GM20000 (cell line): ENCODE data around the gene TIPARP.

ENCODE experiments used
- DNase-seq: peaks from one replicate; pipeline ENCODE4 v3.0.0; 2012; ENCODE audit warnings: low spot score
- CTCF ChIP-seq: IDR thresholded peaks from 2 replicates; pipeline ENCODE4 v1.5.1; 2012; ENCODE audit warnings: mild to moderate bottlenecking, control low read depth; ENCODE audit errors: extremely low read depth, missing control alignments

The TIPARP gene

GRCh38 chr3:156677536-156677935, 3.1 kb downstream of the TIPARP start:
- DNase-seq: no peak
- no peak for TF ChIP-seq CTCF

GRCh38 chr3:156678197-156678596, 3.8 kb downstream of the TIPARP start:
- no peak for DNase-seq
- TF ChIP-seq CTCF: no peak

- DNase-seq: no peak
- TF ChIP-seq CTCF: no peak
Observed at GRCh38 chr3:156680243-156680914, 6.0 kb downstream of the TIPARP start.

- TF ChIP-seq CTCF: no peak
- peak; percentile 36 for DNase-seq
Observed at GRCh38 chr3:156681002-156681401, 6.6 kb downstream of the TIPARP start.

- no peak for DNase-seq
- no peak for TF ChIP-seq CTCF
Observed at GRCh38 chr3:156682501-156682900, 8.1 kb downstream of the TIPARP start.

GRCh38 chr3:156682963-156683362, 8.6 kb downstream of the TIPARP start:
- DNase-seq: no peak
- TF ChIP-seq CTCF: no peak

- DNase-seq: no peak
- TF ChIP-seq CTCF: no peak
Observed at GRCh38 chr3:156685198-156685597, 10.8 kb downstream of the TIPARP start.
